T-helper 2 cell treated with Interferon-gamma antibody and Interleukin-4, amounts not matched to agents 100 ng/mL and 5 ng/mL, for 36 hours (primary cell): ENCODE data around the gene HSP90B1. TPM values are rescaled to one million over a fixed set of nuclear protein-coding genes. Genes with fewer than 3 reads are reported as not detected.

Source experiments
- intact Hi-C: fragments of 100-400 bp; cut with micrococcal nuclease; formaldehyde crosslinking; loops from one replicate; pipeline ENCODE4 v1.15.1; 2023
- total RNA-seq: library from RNA; stranded (reverse); gene quantifications from 2 replicates; pipeline ENCODE4 v1.2.3, GENCODE V29; 2022

The HSP90B1 gene
- total RNA-seq, 1 donor from 2014 or later = 458 TPM

DNA sequence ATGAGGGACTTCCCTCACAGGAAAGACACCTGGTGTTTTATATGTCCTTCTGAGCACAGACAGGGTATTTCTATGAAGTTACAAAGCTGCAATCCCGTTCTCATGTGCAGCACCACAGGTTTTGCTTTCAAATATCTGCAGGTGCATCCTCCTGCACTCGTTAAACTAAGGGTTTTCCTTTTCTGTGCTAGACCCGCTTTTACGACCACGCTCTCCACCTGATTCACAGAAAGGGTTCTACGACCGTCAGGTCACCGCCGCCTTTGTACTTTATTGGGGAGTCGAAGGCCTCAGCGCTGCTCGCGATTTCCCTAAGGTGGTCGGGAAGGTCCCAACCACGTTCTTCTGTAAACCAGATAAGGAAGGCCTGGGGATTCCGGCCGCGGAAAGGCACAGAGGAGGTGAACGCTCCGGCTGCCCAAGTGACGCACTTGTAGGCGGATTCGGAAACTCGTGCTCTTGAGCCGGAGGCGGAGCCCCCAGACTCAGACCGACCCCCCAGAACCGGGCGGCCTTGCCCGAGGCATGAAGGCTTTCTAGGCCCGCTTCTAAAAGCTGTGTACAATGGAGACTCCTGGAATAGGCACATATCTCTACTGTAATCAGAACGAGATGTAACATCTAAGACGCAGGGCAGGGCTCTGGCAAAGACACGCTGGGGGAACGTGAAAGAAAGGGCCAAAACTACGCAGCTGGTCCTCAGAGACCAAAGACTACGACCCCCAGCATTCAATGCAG lies 995 bp upstream of the HSP90B1 start:
- intact Hi-C loops = loop anchor here (1.0 to 5.0 kb wide), 3 partner anchors 51 to 1308 kb away; partner anchors contain the start of gene APPL2

DNA sequence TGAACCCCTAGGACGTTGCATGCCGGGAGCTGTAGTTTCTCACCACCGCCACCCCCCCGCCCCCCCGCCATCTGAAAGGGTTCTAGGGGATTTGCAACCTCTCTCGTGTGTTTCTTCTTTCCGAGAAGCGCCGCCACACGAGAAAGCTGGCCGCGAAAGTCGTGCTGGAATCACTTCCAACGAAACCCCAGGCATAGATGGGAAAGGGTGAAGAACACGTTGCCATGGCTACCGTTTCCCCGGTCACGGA lies 501 bp upstream of the HSP90B1 start:
- intact Hi-C loops = loop anchor here (1.0 to 10.0 kb wide), 10 partner anchors 28 to 1308 kb away; partner anchors contain the start of genes APPL2, EID3, HCFC2 and NFYB

DNA sequence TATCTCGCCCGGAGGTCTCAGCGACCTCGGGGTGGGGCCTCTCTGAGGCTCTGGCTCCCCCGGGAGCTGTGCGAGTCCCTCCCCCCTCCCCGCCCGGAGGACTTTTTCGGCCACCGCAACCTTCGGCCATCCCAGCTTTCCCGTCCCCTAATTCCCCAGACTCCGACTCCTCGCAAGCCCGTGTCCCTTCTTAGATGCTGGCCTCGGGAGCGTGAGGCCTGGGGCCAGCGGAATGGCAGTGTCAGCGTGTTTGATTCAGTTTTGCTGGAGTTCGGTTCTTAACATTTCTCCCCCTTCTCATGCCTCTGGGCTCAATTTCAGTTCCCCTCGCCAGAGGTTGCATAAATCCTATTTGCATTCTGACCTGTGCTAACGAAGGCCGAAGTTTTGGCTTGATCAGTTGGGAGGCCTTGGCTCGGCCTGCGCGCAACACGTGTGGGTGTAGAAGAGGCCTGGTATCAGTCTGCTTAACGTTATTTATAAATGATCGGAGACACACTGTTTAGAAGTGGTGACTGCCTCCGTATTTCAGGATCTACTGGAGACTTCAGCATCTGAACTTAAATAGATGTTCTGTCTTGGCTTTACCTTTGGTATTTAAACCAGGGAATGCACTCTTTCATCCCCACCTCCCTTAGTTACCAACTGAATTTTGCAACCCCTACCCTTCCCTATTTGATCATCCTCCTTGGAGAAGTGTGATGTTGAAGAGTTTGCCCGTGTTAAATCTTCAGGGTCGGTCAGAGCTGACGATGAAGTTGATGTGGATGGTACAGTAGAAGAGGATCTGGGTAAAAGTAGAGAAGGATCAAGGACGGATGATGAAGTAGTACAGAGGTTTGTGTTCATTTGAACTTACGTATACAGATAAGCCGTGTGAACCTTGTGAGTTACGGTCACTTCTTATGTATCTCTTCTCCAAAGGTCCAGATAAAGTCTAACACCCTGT lies 851 bp downstream of the HSP90B1 start:
- intact Hi-C loops = loop anchor here (1.0 to 10.0 kb wide), 7 partner anchors 26 to 1184 kb away; partner anchors contain the start of genes EID3, HCFC2, NFYB and NT5DC3

DNA sequence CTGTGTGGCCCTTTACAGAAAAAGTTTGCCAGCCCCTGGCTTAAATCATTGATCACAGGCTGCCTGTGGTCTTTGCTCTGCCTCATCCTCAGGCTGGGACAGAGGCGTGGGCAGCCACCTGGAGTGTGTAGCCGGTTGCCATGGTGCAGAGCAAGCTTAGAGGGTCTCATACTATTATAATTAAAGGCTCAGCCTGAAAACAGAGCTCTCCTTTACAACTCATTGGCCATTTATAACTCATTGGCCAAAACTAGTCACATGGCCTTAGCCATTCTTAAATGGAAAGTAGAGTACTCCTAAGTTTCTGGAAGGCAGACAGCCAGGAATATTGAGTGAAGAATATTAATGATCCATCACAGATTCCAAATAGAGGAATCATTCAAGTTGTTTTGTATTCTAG lies 3.0 kb downstream of the HSP90B1 start:
- intact Hi-C loops = loop anchor here (10.0 kb wide), 1 partner anchor 1182 kb away; no protein-coding TSS in a partner anchor

DNA sequence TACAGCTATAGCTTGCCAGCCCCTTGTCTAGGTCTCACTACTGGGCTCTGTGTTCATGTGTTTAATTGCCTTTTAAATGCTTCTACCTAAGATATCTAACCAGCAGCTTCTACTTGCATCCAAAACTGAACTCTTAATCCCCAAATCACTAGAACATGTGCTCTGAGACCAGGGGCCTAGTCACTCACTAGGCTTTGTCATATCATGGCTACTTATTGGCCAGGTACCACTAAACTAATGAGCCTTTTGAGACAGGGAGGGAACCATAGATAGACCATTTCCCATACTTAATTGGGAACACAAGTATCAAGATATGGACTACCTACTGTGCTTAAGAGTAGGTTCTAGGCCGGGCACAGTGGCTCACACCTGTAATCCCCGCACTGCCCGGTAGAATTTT lies 6.5 kb downstream of the HSP90B1 start:
- intact Hi-C loops = loop anchor here (10.0 kb wide), 1 partner anchor 1178 kb away; no protein-coding TSS in a partner anchor

DNA sequence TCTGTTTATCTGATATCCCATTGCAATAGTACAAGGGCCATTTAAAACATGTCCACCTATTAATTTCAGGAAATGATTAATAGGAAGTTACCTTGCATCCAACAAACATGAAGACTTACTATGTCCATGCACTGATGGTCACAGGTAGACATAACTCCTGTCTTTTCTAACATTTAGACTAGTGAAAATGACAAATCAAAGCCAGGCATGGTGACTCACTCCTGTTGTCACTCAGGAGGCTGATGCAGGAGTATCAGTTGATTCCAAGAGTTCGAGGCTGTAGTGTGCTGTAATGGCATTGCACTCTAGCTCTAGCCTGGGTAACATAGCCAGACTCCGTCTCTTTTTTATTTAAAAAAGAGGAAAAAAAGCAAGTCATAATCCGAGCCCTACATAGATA lies 14.8 kb downstream of the HSP90B1 start:
- intact Hi-C loops = no loop called here

DNA sequence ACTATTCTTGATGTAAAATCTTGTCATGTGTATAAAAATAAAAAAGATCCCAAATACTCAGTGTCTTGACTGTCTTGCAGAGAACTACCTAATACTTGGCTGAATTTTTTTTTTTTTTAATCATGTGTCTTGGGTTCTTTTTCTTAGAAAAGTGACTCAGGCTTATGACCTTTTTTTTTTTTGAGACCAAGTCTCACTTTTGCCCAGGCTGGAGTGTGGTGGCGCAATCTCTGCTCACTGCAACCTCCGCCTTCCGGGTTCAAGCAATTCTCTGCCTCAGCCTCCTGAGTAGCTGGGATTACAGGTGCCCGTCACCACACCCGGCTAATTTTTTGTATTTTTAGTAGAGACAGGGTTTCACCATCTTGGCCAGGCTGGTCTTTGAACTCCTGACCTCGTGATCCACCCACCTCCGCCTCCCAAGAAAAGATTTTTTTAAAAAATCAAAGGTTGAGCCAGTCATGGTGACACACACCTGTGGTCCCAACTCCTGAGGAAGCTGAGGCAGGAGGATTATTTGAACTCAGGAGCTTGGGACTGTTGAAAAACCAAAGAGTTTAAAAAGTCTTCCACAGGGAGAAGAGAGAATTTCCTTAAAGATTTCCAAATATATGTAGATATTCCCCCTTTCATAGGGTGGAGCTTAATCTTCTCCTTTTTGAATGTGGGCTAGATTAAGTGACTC lies 17.8 kb downstream of the HSP90B1 start:
- intact Hi-C loops = no loop called here

DNA sequence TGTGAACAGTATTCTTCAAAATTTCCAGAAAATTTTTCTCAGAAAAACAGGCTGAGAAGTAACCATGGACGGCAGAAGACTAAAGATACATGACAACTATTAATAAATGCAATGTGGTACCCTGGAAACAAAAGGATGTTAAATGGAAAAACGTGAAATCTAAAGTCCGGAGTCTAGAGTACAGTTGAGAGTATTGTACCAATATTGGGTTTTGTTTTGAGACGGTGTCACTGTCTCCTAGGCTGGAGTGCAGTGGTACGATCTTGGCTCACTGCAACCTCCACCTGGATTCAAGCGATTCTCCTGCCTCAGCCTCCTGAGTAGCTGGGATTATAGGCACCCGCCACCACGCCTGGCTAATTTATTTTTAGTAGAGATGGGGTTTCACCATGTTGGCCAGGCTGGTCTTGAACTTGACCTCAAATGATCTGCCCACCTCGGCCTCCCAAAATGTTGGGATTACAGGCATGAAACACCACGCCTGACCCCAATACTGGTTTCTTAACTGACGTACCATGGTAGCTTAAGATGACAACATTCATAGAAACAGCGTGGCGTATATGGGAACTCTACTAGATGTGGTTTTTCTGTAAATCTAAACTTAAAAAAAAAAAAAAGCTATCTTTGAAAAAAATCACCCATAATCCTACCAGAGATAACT lies 18.7 kb downstream of the HSP90B1 start:
- intact Hi-C loops = no loop called here

DNA sequence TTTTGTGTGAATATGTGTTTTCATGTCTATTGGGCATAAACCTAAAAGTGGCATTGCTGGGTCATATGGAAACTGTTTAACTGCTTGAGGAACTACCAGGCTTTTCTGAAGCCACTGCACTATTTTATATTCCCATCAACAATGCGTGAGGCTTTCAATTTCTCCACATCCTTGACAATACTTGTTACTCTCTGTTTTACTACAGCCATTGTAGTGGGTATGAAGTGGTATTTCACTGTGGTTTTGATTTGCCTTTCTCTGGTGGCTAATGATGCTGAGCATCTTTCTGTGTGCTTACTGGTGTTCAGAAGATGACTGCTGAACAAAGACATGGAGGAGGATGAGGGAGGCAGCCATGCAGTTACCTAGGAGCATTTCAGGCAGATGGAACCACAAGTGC lies 22.3 kb downstream of the HSP90B1 start:
- intact Hi-C loops = no loop called here

DNA sequence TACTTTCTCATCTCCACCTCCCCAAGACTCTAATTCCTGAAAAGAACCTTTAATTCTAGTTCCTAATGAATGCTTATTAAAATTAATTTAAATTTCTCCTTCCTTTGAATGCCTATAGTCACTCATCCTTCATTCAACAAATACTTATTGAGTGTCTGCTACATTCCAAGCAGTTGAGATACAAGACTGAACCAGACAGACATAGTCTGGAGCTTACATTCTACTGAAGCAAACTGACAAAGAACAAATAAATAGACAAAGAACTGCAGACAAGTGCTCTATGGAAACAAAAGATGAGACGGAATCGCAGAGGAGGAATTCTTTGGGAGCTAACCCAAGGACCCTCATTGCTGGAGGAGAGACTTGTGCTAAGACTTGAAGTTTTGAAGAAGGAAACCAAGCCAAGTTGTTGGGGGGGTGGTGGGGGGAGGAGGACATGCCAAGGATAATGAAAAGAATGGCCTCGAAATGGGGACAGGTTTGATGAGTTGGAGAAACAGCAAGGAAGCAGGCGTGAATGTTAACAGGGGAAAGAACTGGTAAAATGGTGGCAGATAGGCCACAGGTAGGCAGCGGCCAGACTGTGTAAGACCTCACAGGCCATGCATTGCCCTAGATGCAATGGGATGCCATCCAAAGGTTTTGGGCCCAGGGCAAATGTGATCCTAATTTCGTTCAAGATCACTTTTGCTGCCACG lies 25.8 kb downstream of the HSP90B1 start:
- intact Hi-C loops = loop anchor here (2.0 to 5.0 kb wide), 3 partner anchors 183 to 1375 kb away; partner anchors contain the start of genes C12orf75 and NFYB

DNA sequence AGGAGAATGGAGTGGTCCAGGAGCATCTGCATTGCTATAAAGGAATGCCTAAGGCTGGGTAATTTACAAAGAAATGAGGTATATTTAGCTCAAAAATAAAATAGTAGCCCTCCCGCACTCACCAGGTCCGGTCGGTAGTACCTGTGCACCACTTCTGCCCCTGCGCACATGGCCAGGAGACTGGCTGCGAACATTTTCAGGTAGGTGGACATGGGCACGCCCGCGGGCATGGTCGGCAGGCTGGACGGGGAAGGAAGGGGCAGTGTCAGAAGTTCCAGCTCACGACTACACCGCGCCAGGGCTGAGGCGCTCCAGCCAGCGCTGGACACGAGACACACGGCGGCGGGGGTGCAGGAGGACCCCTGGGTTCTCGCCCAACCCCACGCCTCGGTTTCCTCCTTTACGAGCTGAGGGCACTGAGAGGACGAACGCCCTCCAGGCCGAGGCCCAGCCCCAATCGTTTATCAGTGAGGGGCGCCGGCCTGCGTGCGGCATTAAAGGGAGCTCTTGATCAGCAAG lies 26.4 kb downstream of the HSP90B1 start:
- intact Hi-C loops = loop anchor here (1.0 to 5.0 kb wide), 6 partner anchors 9 to 1374 kb away; partner anchors contain the start of genes C12orf75, HSP90B1, NFYB and NT5DC3

DNA sequence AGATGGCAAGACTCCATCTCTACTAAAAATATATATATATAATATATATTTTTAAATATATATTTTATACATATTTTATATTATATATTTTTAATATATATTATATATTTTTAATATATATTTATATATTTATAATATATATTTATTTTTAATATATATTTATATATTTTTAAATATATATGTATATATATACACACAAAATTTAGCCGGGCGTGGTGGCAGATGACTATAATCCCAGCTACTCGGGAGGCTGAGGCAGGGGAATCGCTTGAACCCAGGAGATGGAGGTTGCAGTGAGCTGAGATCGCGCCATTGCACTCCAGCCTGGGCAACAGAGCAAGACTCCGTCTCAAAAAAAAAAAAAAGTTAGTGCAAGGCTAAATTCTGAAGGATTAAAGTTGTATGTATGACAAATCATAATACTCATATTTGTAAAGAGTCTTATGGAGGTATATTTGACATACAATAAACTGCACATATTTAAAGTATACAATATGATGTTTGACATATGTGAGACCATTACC lies 27.7 kb downstream of the HSP90B1 start:
- intact Hi-C loops = loop anchor here (1.0 to 5.0 kb wide), 6 partner anchors 7 to 1373 kb away; partner anchors contain the start of genes C12orf75, HSP90B1, NFYB and NT5DC3

DNA sequence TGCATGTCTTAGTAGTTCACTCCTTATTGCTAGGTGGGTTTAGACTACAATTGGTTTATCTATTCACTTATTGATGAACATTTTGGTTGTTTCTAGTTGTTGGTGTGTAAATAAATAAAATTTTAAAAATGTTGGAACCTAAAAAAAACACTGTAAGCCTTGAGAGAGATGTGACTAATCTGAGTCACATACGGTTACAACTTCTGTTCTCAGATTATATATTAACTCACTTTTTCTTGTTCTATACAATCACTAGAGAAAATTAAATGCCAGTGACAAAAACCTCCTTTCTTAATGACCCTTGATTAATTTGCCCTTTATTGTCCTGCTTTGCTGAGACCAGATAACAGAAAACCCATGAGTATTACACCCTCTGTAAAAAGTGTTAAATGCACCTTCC lies 28.4 kb downstream of the HSP90B1 start:
- intact Hi-C loops = loop anchor here (5.0 kb wide), 1 partner anchor 329 kb away; no protein-coding TSS in a partner anchor

DNA sequence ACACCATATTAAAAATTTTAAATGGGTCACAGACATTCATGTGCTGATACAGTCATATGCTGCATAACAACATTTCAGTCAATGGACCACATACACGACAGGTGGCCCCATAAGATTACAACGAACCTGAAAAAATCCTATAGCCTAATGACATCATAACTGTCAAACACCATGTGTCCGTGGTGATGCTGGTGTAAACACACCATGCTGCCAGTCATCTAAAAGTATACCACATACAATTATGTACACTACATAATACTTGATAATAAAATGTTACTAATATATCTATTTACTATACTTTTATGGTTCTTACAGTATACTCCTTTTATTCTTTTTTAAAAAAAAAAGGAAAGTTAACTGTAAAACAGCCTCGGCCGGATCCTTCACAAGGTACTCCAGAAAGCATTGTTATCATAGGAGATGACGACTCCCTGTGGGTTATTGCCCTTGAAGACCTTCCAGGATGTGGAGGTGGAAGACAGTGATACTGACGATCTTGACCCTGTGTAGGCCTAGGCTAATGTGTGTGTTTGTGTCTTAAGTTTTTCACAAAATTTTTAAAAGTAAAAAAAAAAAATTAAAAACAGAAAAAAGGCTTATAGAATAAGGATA lies 30.5 kb downstream of the HSP90B1 start:
- intact Hi-C loops = no loop called here

DNA sequence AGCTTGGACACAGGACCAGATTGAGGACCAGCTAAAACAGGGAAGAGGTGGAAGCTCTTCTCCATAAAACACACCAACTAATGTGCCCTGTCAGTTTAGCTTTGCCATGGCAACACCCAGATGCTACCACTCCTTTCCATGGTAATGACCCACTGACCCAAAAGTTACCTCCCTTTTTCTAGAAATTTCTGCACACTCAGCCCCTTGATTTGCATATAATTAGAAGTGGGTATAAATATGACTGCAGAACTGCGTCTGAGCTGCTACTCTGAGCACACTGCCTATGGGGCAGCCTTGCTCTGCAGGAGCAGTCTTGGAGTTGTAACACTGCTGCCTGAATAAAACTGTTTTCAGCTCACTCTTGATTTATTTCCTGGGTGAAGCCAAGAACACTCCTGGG lies 32.3 kb downstream of the HSP90B1 start:
- intact Hi-C loops = no loop called here

DNA sequence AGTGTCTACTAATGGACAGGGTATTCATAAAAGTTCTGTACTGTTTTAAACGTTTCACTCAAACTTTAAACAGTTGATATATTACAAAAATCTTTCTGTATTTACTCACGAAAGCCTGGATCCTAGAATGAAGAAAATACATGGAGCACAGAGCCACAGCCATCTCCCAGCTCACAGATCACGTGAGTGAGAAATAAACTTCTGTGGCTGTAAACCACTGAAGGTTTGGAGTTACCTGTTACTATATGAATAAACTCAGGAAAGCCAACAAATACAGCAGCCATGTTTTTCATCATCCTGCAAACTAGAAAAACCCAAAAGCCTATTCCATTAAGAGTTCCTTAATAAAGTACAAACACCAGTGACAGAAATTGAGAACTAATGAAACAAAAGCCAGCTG lies 34.6 kb downstream of the HSP90B1 start:
- intact Hi-C loops = loop anchor here (1.0 to 2.0 kb wide), 4 partner anchors 8 to 1142 kb away; partner anchors contain the start of genes HCFC2, HSP90B1 and WASHC4

DNA sequence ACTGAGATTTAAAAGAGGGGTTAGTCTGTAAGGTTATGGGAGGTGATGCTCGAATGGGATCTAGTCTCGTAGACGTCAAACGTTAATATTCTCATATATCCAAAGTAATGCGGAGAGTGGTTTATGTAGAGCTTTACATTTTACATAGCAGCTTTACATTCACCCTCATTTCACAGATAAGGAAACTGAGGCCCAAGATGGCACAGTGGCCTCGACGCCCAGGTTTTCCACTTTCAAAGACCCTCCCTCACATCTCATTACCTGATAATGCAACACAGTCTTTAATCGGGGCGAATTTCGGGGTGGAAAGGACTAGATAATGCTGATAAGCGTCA lies 35.0 kb downstream of the HSP90B1 start:
- intact Hi-C loops = loop anchor here (1.0 to 2.0 kb wide), 4 partner anchors 8 to 1142 kb away; partner anchors contain the start of genes HCFC2, HSP90B1 and WASHC4

DNA sequence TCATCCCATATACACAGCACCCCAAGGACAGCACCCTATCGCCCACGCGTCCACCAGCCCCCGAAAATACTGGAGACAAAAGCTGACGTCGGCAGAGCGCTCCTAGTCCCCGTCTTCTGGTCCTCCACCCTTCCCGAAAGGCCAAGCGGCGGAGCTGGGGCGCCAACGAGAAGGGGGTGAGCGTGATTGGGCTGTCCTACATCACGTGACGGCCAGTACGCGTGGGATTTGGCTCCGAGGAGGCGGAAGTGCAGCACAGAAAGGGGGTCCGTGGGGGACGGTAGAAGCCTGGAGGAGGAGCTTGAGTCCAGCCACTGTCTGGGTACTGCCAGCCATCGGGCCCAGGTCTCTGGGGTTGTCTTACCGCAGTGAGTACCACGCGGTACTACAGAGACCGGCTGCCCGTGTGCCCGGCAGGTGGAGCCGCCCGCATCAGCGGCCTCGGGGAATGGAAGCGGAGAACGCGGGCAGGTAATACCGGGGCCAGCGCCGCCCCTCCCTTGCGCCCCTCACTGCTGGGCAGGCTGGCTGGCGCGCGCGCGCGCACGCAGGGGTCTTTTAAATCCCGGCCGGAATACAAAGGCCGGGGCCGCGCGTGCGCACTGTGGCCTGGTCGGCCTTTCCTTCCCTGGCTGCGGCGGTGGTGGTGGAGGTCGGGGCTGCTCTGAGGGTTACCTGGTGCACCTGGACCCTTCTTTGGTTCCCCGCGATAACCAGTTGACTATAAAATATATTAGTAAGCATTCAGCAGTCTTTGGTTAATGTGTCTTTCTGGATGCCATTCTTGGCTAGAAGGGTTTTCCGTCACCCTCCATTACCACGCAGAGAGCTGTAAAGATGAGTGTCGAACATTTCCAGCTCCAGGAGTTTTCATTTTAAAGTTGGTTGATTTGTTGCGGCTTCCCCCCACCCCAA lies 35.6 kb downstream of the HSP90B1 start, which contains the start of gene TDG:
TSS of gene TDG (plus strand) at position 283 of the 915 bp plus-strand sequence. CDS start at position 449, 166 bp downstream.
- intact Hi-C loops = loop anchor here (1.0 to 2.0 kb wide), 5 partner anchors 9 to 1141 kb away; partner anchors contain the start of genes HCFC2, HSP90B1, NT5DC3 and WASHC4
